A204.1 (cell line): ENCODE data around the gene SFMBT2.

ENCODE experiments used
- FAIRE-seq: peaks from 2 replicates; lab custom pipeline; 2012; peaks lifted over from hg19 to GRCh38; lab: Jason Lieb, UNC

The SFMBT2 gene

DNA sequence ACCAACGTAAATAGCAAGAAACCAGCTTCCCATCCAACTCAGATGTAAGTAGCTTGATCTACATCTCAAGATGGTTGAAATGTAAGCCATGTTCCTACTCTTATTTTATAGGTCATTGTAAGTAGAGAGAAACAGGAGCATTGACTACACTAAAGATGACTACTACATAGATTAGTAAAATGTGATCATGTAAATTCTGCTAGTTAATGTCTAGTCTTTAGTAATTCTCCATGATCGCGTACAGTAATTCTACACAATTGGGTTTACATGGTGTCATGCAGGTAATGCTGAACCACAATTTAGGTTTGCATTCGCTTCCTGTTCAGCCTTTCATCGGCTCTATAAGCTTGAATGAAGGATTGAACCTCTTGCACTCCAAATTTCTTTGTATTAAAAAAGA lies 14.9 kb upstream of the SFMBT2 start:
- no peak for FAIRE-seq

- FAIRE-seq, result no peak
Observed at GRCh38 chr10:7424919-7425318, 14.1 kb upstream of the SFMBT2 start.

DNA sequence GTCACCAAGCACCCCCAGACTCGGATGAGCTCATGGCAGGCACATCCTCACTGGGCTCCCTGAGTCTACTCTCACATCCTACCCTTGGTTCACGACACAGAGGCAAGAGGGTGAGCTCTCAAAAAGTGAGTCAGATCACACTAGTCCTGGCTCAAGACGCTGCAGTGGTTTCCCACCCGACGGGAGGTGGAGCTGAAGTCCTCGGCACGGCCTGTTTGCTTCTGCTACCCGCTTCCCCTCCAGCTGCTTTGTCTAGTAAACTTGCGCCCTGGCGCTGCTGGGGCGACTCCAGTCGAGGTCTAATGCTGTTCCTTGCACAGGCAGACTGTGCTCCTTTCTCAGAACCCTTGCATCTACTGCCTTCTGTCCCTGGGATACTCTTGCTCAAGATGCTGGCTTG lies 13.5 kb upstream of the SFMBT2 start:
- no peak for FAIRE-seq

GRCh38 chr10:7423521-7423920 lies 12.7 kb upstream of the SFMBT2 start:
- no peak for FAIRE-seq

GRCh38 chr10:7421526-7421925 lies 10.7 kb upstream of the SFMBT2 start:
- no peak for FAIRE-seq

GRCh38 chr10:7419998-7420397 lies 9.2 kb upstream of the SFMBT2 start:
- FAIRE-seq, result no peak

GRCh38 chr10:7417807-7418206 lies 7.0 kb upstream of the SFMBT2 start:
- FAIRE-seq, result no peak

DNA sequence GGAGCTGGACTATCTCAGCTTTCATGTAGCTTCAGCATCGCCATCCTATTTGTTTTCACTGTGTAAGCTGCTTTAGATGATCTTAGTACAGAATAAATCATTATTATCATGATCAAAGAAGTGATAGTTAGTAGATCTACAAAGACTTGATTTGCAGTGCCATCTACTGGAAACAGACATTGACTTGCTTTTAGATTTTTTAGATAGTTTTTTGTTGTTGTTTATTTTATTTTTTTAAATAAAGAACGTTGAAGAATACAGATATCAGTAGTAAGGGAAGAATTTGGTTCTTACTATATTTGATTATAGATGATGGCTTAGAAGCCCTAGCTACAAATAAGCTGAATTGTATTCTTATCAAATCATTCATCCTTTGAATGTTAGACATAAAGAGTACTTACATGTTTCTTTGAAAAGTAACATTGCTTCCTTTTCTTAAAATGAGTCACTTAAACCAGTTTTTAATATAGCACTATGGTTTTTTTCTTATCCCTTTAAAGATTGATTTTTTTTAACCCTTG lies 6.3 kb upstream of the SFMBT2 start:
- FAIRE-seq, result peak; percentile 79

DNA sequence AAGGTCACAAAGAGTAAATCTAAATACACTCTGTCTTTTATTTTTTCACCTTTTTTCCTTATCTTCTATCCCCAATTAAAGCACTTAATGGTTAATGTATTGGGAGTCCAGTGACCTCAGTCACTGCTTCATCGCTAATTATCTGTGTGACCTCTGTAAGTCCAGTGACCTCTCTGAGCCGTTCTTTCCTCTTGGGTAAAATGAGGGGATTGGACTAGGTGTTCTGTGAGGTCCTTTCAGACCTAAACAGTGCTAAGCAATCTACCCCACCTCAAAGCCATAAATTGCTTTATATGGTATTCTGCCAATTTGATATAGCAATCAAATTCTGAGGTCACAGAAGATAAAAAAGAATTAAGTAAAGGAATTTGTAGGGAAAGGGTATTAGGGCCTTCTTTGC lies 3.9 kb upstream of the SFMBT2 start:
- no peak for FAIRE-seq

- no peak for FAIRE-seq
Observed at GRCh38 chr10:7412928-7413282, 2.1 kb upstream of the SFMBT2 start.

GRCh38 chr10:7412237-7412927 lies 1.5 kb upstream of the SFMBT2 start:
- FAIRE-seq, result no peak

- no peak for FAIRE-seq
Observed at GRCh38 chr10:7411671-7412128, 866 bp upstream of the SFMBT2 start.

GRCh38 chr10:7410301-7410861 lies 453 bp downstream of the SFMBT2 start:
- FAIRE-seq, result no peak

DNA sequence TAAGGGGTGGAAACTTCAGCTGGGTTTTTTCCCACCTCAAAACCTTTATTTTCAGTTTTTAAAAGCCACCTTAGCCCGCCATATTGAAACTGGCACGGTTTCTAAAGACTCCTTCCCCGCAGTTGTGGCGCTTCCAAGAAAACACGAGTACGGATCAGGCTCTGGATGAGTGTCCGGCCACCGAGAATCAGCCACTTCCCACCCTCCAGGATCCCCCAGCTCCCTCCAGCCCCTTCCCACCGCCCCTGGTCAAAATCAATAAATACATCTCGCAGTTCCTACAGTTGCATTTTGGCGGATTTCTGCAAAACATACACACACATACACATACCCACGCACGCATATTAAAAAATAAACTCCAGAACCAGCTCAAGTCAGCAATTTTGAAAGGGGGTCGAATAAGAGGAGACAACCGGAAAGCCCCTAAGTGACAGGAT lies 1.1 kb downstream of the SFMBT2 start:
- no peak for FAIRE-seq

- no peak for FAIRE-seq
Observed at GRCh38 chr10:7409045-7409731, 1.6 kb downstream of the SFMBT2 start.

DNA sequence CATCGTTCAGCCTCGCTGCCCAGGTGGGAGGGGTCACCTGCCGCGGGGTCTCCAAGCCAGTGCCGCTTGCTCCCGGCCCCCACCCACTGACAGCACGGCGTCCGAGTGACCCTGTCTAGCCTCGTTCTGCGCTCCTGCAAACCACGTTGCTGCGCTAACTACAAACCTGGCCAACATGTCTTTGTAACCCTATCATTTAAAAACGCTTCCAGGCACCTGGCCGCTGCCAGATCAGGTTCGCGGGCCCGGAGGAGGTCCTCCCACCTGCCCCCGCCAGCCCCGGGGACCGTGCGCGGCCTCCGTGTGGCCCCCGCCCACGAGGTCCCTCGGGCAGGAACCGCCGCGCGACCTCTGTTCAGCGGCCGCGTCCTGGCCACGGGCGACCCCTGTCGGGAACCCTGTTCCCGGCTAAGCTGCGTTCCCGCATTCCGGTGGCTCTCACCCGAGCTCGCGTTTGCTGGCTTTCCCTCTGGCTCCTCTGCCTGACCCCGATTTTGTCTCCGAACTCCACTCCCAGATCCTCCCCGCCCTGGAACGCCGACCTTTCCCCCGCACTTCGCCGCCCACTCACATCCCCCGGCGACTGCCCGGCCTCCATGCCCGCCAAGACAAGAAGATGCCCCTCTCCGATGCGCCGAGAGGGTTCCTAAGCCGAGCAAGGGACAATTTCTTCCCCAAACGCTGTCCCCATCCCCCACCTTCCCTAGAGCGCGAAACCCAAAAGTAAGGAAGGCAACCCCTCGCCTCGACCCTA lies 2.4 kb downstream of the SFMBT2 start:
- no peak for FAIRE-seq

GRCh38 chr10:7407368-7408290 lies 3.2 kb downstream of the SFMBT2 start:
- no peak for FAIRE-seq

DNA sequence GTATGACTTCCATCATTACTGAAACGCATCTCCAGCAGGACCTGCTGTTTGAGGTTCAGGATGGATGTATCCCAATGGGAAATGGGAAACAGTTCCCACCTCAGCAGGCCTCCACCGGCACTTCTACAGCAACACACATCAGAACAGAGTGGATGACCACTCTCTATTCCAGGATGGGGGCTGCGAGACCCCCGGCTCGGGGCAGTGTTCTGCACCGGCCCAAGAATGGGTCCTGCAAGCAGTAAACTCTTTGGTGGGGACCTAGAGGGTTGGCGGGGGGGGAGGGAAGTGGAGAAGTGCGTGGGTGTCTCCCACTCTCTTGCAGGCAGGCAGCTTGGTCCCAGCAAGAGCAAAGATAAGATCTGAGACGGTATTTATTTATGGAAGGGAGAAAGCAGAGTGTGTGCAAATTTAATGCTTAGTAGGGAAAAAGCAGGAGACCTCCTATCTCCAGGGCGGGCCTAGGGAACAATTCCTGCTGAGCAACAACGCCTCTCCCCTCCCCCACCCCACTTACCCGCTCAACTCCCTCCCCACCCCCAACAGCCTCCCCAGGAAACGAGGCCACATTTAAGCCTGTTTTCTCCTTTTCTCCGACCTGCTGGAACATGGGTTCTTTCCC lies 4.0 kb downstream of the SFMBT2 start:
- FAIRE-seq, result no peak

DNA sequence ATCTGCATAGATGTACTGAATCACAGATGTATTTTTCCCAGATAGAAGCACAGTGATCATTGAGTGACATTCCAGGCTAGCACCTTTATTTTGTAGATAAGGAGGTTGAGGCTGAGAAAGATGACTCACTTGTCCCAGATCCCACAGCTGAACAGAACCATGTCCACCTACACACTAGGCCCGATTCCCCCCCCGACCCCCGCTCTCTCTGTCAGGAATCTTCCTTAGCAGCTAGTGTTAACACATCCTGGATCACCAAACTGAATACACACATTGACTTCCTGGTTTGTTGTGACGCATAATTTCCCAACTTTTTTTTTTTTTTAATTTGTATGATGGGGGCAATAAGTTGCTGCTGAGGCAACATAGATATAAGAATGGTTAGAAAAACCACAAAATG lies 5.2 kb downstream of the SFMBT2 start:
- no peak for FAIRE-seq

- FAIRE-seq, result no peak
Observed at GRCh38 chr10:7403620-7404019, 7.2 kb downstream of the SFMBT2 start.

- no peak for FAIRE-seq
Observed at GRCh38 chr10:7401782-7402181, 9.1 kb downstream of the SFMBT2 start.
